HS-27A (cell line): ENCODE data around the gene RPL11.
"Not testable (repeated sequence)": the region's sequence is repeated elsewhere in the genome, so short reads cannot be mapped to it uniquely, and the experiment has no call there.

Source experiments
- DNase-seq: peaks from one replicate; pipeline ENCODE4 v3.0.0-alpha.2; 2012; ENCODE audit warnings: low read depth, missing footprints

Gene RPL11

DNA sequence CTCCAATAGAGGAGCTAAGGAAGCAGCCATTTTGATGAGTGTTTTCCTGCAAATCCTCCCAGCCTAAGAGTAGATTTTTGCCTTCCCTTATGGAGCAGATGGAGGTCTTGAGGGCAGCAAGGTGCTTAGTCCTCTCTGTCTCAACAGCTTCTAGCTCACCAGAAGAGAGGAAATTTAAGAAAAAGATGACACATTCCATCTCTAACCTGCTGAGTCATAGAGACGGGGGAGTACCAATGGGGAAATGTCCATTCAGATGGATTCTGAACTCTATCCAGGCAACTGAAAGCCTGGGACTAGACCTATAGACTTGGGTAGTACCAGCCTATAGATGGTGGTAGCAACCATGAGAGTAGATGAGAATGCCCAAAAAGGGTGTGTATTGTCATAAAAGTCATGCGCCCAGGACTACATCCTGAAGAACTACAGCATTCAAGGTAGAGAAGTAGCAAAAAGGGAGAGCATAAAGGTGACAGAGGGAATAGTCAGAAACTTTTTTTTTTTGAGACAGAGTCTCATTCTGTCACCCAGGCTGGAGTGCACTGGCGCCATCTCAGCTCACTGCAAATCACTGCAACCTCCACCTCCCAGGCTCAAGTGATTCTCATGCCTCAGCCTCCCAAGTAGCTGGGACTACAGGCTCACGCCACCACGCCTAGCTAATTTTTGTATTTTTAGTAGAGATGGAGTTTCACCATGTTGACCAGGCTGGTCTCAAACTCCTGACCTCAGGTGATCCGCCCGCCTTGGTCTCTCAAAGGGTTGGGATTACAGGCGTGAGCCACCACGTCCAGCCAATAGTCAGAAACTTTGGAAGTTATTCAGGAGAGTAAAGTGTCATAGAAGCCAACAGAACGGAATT lies 41.0 kb downstream of the RPL11 start:
- DNase-seq: no peak

DNA sequence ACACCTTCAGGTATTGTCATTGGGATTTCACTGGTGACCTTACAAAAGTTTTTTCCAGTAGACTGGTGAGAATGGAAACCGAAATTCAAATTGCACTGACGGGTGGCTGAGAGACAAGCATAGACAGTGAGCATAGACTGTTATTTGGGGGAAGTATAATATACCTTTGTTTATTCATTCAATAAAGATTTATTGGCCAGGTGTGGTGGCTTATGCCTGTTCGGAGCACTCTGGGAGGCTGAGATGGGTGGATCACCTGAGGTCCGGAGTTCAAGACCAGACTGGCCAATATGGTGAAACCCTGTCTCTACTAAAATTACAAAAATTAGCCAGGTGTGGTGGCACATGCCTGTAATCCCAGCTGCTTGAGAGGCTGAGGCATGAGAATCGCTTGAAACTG lies 41.7 kb downstream of the RPL11 start:
- DNase-seq: not testable (repeated sequence)

GRCh38 chr1:23736437-23737134 lies 45.0 kb downstream of the RPL11 start:
- DNase-seq: no peak

GRCh38 chr1:23741609-23742008 lies 50.0 kb downstream of the RPL11 start:
- no peak for DNase-seq

DNA sequence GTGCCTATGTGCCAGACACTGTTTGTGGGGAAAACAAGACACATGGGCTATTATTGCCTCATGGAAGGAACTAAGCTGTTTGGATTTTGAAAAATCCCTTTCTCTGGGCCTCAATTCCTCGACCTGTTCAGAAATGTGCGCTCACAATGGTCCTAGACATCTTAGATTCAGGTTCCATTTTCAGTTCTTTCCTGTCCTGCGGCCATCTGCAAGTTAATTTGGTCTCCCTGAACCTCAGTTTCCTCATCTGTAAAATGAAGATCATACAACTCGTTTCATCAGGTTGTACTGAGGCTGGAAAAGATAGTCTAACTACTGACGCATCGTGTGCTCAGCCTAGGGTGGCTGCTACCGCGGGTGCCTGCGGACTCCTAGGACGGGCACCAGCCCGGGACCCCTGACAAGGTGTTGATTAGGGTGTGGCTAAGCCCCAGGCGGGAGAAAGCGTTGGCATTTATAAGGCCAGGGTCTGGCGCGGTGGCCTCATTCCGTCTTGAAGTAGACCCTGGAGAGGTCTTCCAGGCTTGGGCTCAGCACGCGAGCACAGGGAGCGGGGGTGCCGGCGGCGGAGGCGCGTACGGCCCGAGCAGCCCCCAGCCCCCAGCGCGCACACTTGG lies 51.2 kb downstream of the RPL11 start:
- DNase-seq: no peak

DNA sequence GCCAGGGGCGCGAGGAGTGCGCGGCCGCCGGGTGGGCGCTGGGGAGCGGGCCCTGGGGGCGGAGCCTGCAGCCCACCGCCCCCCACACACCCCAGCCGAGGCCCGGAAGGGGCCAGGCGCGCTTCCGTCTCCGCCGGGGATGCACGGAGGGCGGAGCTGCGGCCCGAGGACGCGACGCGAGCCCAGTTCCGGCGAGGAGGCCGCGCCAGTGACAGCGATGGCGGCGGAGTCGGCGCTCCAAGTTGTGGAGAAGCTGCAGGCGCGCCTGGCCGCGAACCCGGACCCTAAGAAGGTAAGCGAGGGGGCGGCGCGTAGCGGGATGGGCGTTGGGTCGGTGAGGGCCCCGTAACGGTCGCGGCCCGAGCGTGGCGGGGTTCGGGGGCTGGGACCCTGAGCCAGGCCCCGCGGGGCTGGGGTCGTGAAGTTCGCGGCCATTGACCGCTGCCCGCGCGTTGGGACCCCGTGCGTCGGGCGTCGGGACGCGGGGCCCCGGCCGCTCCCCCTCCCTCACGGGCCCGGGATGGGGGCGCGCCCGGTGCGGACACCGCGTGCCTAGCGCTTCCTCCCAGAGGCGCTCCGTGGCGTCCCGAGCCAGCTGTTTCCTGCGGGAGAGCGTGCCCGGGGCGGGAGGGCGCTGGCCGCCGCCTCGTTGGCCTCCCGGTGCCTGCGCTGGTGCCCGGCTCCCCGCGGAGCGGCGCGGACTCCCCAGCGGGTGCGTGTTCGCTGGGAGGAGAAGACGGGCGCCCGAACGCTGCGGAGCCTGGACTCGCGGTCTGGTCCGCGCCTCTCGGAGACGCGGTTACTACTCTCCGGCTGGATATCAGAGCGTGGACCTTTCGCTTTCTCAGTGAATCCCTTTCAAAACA lies 51.9 kb downstream of the RPL11 start, which contains the start of gene ELOA:
Gene ELOA, plus strand, starts transcription at position 185 of the 866 bp plus-strand sequence. Its CDS starts 33 bp downstream, at position 218.
- no peak for DNase-seq

GRCh38 chr1:23745515-23745914 lies 53.9 kb downstream of the RPL11 start:
- DNase-seq: no peak
